ENCODE measurements around the gene CARNS1.

DNA sequence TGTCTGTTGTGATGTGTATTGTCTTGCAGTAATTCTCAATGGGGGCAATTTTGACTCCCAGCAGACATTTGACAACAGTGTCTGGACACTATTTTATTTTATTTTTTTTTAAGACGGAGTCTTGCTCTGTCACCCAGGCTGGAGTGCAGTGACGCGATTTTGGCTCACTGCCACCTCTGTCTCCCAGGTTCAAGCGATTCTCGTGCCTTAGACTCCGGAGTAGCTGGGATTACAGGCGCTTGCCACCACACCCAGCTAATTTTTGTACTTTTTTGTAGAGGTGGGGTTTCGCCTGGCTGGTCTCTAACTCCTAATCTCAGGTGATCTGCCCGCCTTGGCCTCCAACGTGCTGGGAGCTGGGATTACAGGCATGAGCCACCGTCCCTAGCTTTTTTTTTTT is 14.2 kb downstream of the CARNS1 start:
- TF ChIP-seq, protein P1, sequence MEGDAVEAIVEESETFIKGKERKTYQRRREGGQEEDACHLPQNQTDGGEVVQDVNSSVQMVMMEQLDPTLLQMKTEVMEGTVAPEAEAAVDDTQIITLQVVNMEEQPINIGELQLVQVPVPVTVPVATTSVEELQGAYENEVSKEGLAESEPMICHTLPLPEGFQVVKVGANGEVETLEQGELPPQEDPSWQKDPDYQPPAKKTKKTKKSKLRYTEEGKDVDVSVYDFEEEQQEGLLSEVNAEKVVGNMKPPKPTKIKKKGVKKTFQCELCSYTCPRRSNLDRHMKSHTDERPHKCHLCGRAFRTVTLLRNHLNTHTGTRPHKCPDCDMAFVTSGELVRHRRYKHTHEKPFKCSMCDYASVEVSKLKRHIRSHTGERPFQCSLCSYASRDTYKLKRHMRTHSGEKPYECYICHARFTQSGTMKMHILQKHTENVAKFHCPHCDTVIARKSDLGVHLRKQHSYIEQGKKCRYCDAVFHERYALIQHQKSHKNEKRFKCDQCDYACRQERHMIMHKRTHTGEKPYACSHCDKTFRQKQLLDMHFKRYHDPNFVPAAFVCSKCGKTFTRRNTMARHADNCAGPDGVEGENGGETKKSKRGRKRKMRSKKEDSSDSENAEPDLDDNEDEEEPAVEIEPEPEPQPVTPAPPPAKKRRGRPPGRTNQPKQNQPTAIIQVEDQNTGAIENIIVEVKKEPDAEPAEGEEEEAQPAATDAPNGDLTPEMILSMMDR (IDR thresholded peaks at IDR 0.05): no peak
- no peak for TF ChIP-seq POLR2A (IDR thresholded peaks at IDR 0.05)
